ENCODE results near the gene CLK1.
"Not testable (repeated sequence)": the region's sequence is repeated elsewhere in the genome, so short reads cannot be mapped to it uniquely, and the experiment has no call there.

CLK1 gene

GRCh38 chr2:200864176-200865034, at the start of gene CLK1:
Gene CLK1 (minus strand): TSS chr2:200864658. CDS start chr2:200861862, 2,796 bp downstream.
- peak within 1 kb of the TSS; percentile 67 to 100 (median 82) for H3K4me3 ChIP-seq
- peak within 1 kb of the TSS; percentile 96 to 100 (median 100) for H3K27ac ChIP-seq

GRCh38 chr2:200913654-200914053, 49.2 kb upstream of the CLK1 start:
- H3K4me3 ChIP-seq, result no peak overlapping the region
- no peak overlapping the region for H3K27ac ChIP-seq

GRCh38 chr2:200909958-200910357, 45.5 kb upstream of the CLK1 start:
- H3K27ac ChIP-seq, result no peak overlapping the region

GRCh38 chr2:200905618-200906296, 41.3 kb upstream of the CLK1 start:
- H3K27ac ChIP-seq, result no peak overlapping the region
- no peak overlapping the region for H3K4me3 ChIP-seq

More at GRCh38 chr2:200909958-200910357, 45.5 kb upstream of the CLK1 start:
- H3K4me3 ChIP-seq, result no peak overlapping the region

- Histone ChIP-seq H3K27ac (peak overlapping the region in 1 of 21 experiments; percentile 40), H3K4me3 (no peak overlapping the region)
Observed at GRCh38 chr2:200901459-200902072, 37.1 kb upstream of the CLK1 start.

GRCh38 chr2:200899482-200899881, 35.0 kb upstream of the CLK1 start:
- no peak overlapping the region for H3K4me3 ChIP-seq
- H3K27ac ChIP-seq, result no peak overlapping the region

GRCh38 chr2:200888704-200889625, 24.5 kb upstream of the CLK1 start, which contains the start of the genes NIF3L1 and PPIL3:
Gene NIF3L1 (plus strand): TSS chr2:200889371. CDS start chr2:200891944, 2,573 bp downstream.
Gene PPIL3 (minus strand): TSS chr2:200889077. CDS start chr2:200887615, 1,462 bp downstream.
- peak within 1 kb of the TSS; percentile 62 to 89 (median 71) for H3K4me3 ChIP-seq
- H3K27ac ChIP-seq, result peak within 1 kb of the TSS; percentile 85 to 98 (median 94)

- not testable (repeated sequence) for H3K4me3 ChIP-seq, H3K27ac ChIP-seq
Observed at GRCh38 chr2:200881715-200882249, 17.3 kb upstream of the CLK1 start.

GRCh38 chr2:200878289-200878880, 13.9 kb upstream of the CLK1 start:
- H3K27ac ChIP-seq, result no peak overlapping the region
- no peak overlapping the region for H3K4me3 ChIP-seq

- no peak overlapping the region for H3K27ac ChIP-seq
- no peak overlapping the region for H3K4me3 ChIP-seq
Observed at GRCh38 chr2:200877443-200877842, 13.0 kb upstream of the CLK1 start.

GRCh38 chr2:200873560-200873959, 9.1 kb upstream of the CLK1 start:
- Histone ChIP-seq H3K27ac (no peak overlapping the region), H3K4me3 (no peak overlapping the region)

- H3K27ac ChIP-seq, result no peak overlapping the region
- no peak overlapping the region for H3K4me3 ChIP-seq
Observed at GRCh38 chr2:200871151-200871550, 6.7 kb upstream of the CLK1 start.

GRCh38 chr2:200869014-200869413, 4.6 kb upstream of the CLK1 start:
- H3K27ac ChIP-seq, result no peak overlapping the region
- H3K4me3 ChIP-seq, result no peak overlapping the region

- Histone ChIP-seq H3K4me3 (peak overlapping the region; percentile 67 to 100 (median 82)), H3K27ac (peak overlapping the region; percentile 96 to 100 (median 100))
Observed at GRCh38 chr2:200863782-200864175, 679 bp downstream of the CLK1 start.

GRCh38 chr2:200862532-200863000, 1.9 kb downstream of the CLK1 start:
- Histone ChIP-seq H3K27ac (peak overlapping the region; percentile 2 to 100 (median 100)), H3K4me3 (peak overlapping the region; percentile 67 to 100 (median 82))

- peak overlapping the region; percentile 67 to 100 (median 82) for H3K4me3 ChIP-seq
- peak overlapping the region in 12 of 21 experiments; percentile 2 to 100 (median 100) for H3K27ac ChIP-seq
Observed at GRCh38 chr2:200861617-200862155, 2.8 kb downstream of the CLK1 start.

- peak overlapping the region in 3 of 7 experiments; percentile 67 to 82 (median 79) for H3K4me3 ChIP-seq
Observed at GRCh38 chr2:200860092-200860795, 4.2 kb downstream of the CLK1 start.

More at GRCh38 chr2:200860092-200860795, 4.2 kb downstream of the CLK1 start:
- peak overlapping the region in 2 of 21 experiments; percentile 21 to 49 for H3K27ac ChIP-seq

Measured in skin epidermis (tissue), 12 donors.